Pancreas (tissue), 10 donors: ENCODE results near the gene TGM3. TPM values are rescaled to one million over a fixed set of nuclear protein-coding genes. Genes with fewer than 3 reads are reported as not detected.
A peak's percentile ranks its signal among the peaks of the same experiment; 100 is the strongest.

Experiments
- ATAC-seq, 4 donors: fragments of 200-7000 bp; cut with Tn5 transposase; one replicate each; pipeline versions ENCODE4 v1.8.0 to v1.9.1; 2020; ENCODE audit warnings: mild to moderate bottlenecking in 4 of 4, moderate library complexity in 4 of 4
- DNase-seq, 6 donors: peaks; one replicate each; pipeline ENCODE4 v3.0.0-alpha.2; 2020
- FAIRE-seq: peaks from 2 replicates; lab custom pipeline; 2012; peaks lifted over from hg19 to GRCh38; lab: Jason Lieb, UNC
- H3K27ac ChIP-seq, 4 donors: fragments of 200-600 bp; sonication (generic); 1 replicate in 3 of 4; 2 replicates in 1 of 4; pipeline versions ENCODE4 v1.5.0 to v1.8.0; 2020
- H3K27me3 ChIP-seq, 4 donors: fragments of 200-600 bp; one replicate each; pipeline ENCODE4 v1.8.0; 2021
- H3K36me3 ChIP-seq, 3 donors: fragments of 200-600 bp; sonication (generic) in 1 of 3; one replicate each; pipeline versions ENCODE4 v1.5.0 to v1.8.0; 2020 to 2021
- H3K4me1 ChIP-seq, 3 donors: fragments of 200-600 bp; one replicate each; pipeline ENCODE4 v1.8.0; 2021
- H3K4me3 ChIP-seq, 4 donors: fragments of 200-600 bp; sonication (generic) in 2 of 4; one replicate each; pipeline versions ENCODE4 v1.5.0 to v1.8.0; 2020 to 2021
- H3K9me3 ChIP-seq, 4 donors: fragments of 200-600 bp; one replicate each; pipeline ENCODE4 v1.8.0; 2021
- WGBS, 2 donors: extraction: QIAGEN DNeasy Blood & Tissue Kit; methylation state at CpG; one replicate each; pipeline ENCODE4 v1.1.7; 2013; 5-methylcytosine and 5-hydroxymethylcytosine counted together
- intact Hi-C, 3 donors: fragments of 100-400 bp; cut with DNase I; formaldehyde crosslinking; loops; one replicate each; pipeline versions ENCODE4 v1.11.1 to v1.14.2; 2022
- polyA plus RNA-seq, 2 donors: library from polyadenylated mRNA; stranded (reverse); fragments of 200-250 nt; gene quantifications; one replicate each; pipeline ENCODE4 v1.2.3, GENCODE V29; 2013
- total RNA-seq, 6 donors: library from RNA; stranded (reverse); fragmentation: NEBNext Ultra II Directional in 4 of 6; extraction: Animal tissue kit (Norgen Biotek cat#: 25700) in 4 of 6; gene quantifications; one replicate each; pipeline versions ENCODE4 v1.2.1 to v1.2.4, GENCODE V29; 2021 to 2023
- TF ChIP-seq, protein P1 (sequence below), 4 donors: fragments of 200-600 bp; sonication (generic) in 3 of 4; IDR thresholded peaks; one replicate each; pipeline versions ENCODE4 v1.5.0 to v1.8.0; 2021; ENCODE audit warnings: antibody characterized with exemption in 4 of 4
- donor health status: healthy with polysubstance abuse.
- donor health status: DM: no; HTN: no; CAD: no; lungs with moderate emphysema.
- donor health status: DM: no; HTN: no; CAD: no.
- donor health status: control.
- donor health status: control.
- donor health status: Bipolar disorder and iron deficiency.
- donor health status: DM: yes; HTN: yes; CAD: no.
- donor health status: DM: no; HTN: no; CAD: no.
- donor health status: DM: no; HTN: no; CAD: no.
- donor health status: DM: yes; HTN: yes; CAD: no.

Gene TGM3
- total and polyA plus RNA-seq, 8 donors, result 0.06 to 0.40 (median 0.31) TPM; not detected in 3

GRCh38 chr20:2331901-2332565, 36.2 kb downstream of the TGM3 start:
- TF ChIP-seq, protein P1, sequence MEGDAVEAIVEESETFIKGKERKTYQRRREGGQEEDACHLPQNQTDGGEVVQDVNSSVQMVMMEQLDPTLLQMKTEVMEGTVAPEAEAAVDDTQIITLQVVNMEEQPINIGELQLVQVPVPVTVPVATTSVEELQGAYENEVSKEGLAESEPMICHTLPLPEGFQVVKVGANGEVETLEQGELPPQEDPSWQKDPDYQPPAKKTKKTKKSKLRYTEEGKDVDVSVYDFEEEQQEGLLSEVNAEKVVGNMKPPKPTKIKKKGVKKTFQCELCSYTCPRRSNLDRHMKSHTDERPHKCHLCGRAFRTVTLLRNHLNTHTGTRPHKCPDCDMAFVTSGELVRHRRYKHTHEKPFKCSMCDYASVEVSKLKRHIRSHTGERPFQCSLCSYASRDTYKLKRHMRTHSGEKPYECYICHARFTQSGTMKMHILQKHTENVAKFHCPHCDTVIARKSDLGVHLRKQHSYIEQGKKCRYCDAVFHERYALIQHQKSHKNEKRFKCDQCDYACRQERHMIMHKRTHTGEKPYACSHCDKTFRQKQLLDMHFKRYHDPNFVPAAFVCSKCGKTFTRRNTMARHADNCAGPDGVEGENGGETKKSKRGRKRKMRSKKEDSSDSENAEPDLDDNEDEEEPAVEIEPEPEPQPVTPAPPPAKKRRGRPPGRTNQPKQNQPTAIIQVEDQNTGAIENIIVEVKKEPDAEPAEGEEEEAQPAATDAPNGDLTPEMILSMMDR (IDR thresholded peaks at IDR 0.05), result no peak
- no peaks in the 10 kb centered on the region for H3K27me3 ChIP-seq
- DNase-seq (no peak), FAIRE-seq (no peak), ATAC-seq (no peak)
- 82 to 90% methylated on average over 17 of the region's 17 CpGs for WGBS, 2 donors
- H3K9me3 ChIP-seq, result no peaks in the 10 kb centered on the region
- no peaks in the 10 kb centered on the region for H3K4me1 ChIP-seq
- H3K4me3 ChIP-seq, result no peak overlapping the region
- intact Hi-C loops, result no loop called here
- H3K27ac ChIP-seq, result no peak overlapping the region
- no peaks in the 10 kb centered on the region for H3K36me3 ChIP-seq

DNA sequence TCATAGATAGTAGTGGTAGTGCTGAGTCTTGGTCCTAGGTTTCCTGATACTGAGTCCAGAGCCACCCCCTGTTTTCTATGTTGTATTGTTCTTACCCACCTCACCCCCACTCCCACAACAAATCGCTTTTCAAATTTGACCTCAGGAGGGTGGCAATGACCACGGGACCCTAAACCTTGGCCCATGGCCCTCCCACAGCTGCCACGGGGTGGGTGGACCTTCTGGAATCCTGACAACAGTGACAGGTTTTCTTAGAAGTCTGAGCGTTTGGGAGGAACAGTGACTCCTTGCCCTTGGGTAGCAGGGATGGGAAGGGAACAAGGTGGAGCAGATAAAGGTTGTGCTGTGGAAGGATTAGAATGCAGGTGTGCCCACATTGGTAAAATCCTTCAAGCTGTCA, 36.9 kb downstream of the TGM3 start:
- intact Hi-C loops, result no loop called here
- Histone ChIP-seq H3K4me3 (no peak overlapping the region), H3K27ac (no peak overlapping the region), H3K9me3 (no peaks in the 10 kb centered on the region), H3K36me3 (no peaks in the 10 kb centered on the region), H3K4me1 (no peaks in the 10 kb centered on the region), H3K27me3 (no peaks in the 10 kb centered on the region)
- TF ChIP-seq, protein P1 (IDR thresholded peaks at IDR 0.05), result no peak
- no peak for DNase-seq
- no peak for ATAC-seq
- no peak for FAIRE-seq
- WGBS, 2 donors, result 40 to 49% methylated on average over 4 of the region's 4 CpGs

DNA sequence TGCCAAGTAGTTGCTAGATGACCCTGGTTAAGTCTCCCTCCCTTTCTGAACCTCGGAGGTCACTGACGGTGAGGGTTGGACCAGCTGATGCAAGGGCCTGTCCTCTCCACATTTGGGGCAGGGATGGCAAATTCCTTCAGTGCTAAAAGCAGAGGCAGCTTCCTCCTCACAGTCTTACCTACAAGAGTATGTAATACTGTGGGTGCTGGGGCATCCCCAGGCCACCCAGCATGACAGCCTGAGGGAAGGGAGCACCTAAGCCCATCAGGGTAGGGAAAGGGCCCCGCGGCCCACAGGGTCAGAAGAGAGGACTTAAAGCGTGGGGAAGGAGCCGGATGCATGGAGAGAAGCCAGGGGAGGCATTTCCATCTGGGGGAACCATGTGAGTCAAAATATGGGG, 38.0 kb downstream of the TGM3 start:
- no peak for FAIRE-seq
- TF ChIP-seq, protein P1 (IDR thresholded peaks at IDR 0.05), result no peak
- ATAC-seq, result no peak
- H3K9me3 ChIP-seq, result no peaks in the 10 kb centered on the region
- no peaks in the 10 kb centered on the region for H3K27me3 ChIP-seq
- H3K4me1 ChIP-seq, result no peaks in the 10 kb centered on the region
- peak in 1 of 6 donors; percentile 7 for DNase-seq
- H3K4me3 ChIP-seq, result no peak overlapping the region
- 76 to 78% methylated on average over 6 of the region's 6 CpGs for WGBS, 2 donors
- no peaks in the 10 kb centered on the region for H3K36me3 ChIP-seq
- H3K27ac ChIP-seq, result no peak overlapping the region
- intact Hi-C loops, result no loop called here

- ATAC-seq, result no peak
These were observed 39.5 kb downstream of the TGM3 start for GRCh38 chr20:2335096-2335870.

More at GRCh38 chr20:2335096-2335870, 39.5 kb downstream of the TGM3 start:
- H3K27me3 ChIP-seq, result no peaks in the 10 kb centered on the region
- no peaks in the 10 kb centered on the region for H3K4me1 ChIP-seq
- H3K36me3 ChIP-seq, result no peaks in the 10 kb centered on the region
- no peaks in the 10 kb centered on the region for H3K9me3 ChIP-seq
- TF ChIP-seq, protein P1 (IDR thresholded peaks at IDR 0.05), result no peak
- DNase-seq, result peak in 1 of 6 donors; percentile 7
- intact Hi-C loops, result no loop called here
- no peak overlapping the region for H3K4me3 ChIP-seq
- FAIRE-seq, result no peak
- WGBS, 2 donors, result 72 to 89% methylated on average over 9 of the region's 9 CpGs
- H3K27ac ChIP-seq, result no peak overlapping the region
